K562 (cell line): ENCODE measurements around the gene ING4. TPM values are rescaled to one million over a fixed set of nuclear protein-coding genes. Genes with fewer than 3 reads are reported as not detected.

Experiments
- ATAC-seq: fragments of 200-7000 bp; cut with Tn5 transposase; 3 replicates; pipeline ENCODE4 v1.9.1; 2020; ENCODE audit warnings: moderate library complexity
- BruUV-seq: library from RNA; stranded (reverse); fragments of 400-500 nt; replicated peaks from 2 replicates; lab custom pipeline; 2021; lab: Mats Ljungman, UMichigan
- CTCF ChIA-PET: fragments of 300-600 bp; formaldehyde crosslinking; extraction: SDS; loops from one replicate; lab custom pipeline; 2021; ENCODE audit warnings: low intra/inter-chr PET ratio; lab: Yijun Ruan, JAX
- POLR2A ChIA-PET: fragments of 300-600, 350-650 bp; sonication (Branson Sonifier 250); formaldehyde crosslinking; extraction: SDS; loops from one replicate; lab custom pipeline; 2021; ENCODE audit warnings: antibody characterized with exemption, inconsistent platforms; lab: Yijun Ruan, JAX
- DNase-seq, 4 experiments: peaks; one replicate each; pipeline versions ENCODE4 v3.0.0 to v3.0.0-alpha.2; 2011 to 2018; ENCODE audit warnings: low spot score in 3 of 4, mixed read lengths in 3 of 4; ENCODE audit errors: extremely low read depth in 1 of 4
- FAIRE-seq: peaks from 2 replicates; lab custom pipeline; 2011; peaks lifted over from hg19 to GRCh38; lab: Jason Lieb, UNC
- H2AFZ ChIP-seq: 2 replicates; pipeline ENCODE4 v1.6.0; 2011; ENCODE audit warnings: low read depth, low read length, control low read depth, inconsistent platforms
- H3K27ac ChIP-seq: fragments of 200-600 bp; 3 replicates; pipeline ENCODE4 v1.8.0; 2011; ENCODE audit warnings: low read depth, mild to moderate bottlenecking, control low read depth, inconsistent platforms, low read length, moderate library complexity, mixed read lengths; ENCODE audit errors: extremely low read depth
- H3K27me3 ChIP-seq, 2 experiments: fragments of 300-600 bp in 1 of 2; 2 replicates in 1 of 2; 3 replicates in 1 of 2; pipeline versions ENCODE4 v1.6.0 to v1.8.0; 2011; ENCODE audit warnings: inconsistent platforms in 2 of 2, low read length in 2 of 2, mild to moderate bottlenecking in 1 of 2, mixed read lengths in 1 of 2, moderate library complexity in 1 of 2; ENCODE audit not compliant: control insufficient read depth in 2 of 2, insufficient read depth in 2 of 2
- H3K36me3 ChIP-seq: fragments of 300-600 bp; 3 replicates; pipeline ENCODE4 v1.8.0; 2011; ENCODE audit warnings: mild to moderate bottlenecking, low read length, inconsistent platforms; ENCODE audit not compliant: control insufficient read depth, insufficient read depth
- H3K4me1 ChIP-seq, 2 experiments: fragments of 200-600 bp in 1 of 2; replicated peaks in 1 of 2; 2 replicates in 1 of 2; 3 replicates in 1 of 2; pipeline versions ENCODE4 v1.5.1 to v1.8.0; 2011; ENCODE audit warnings: inconsistent platforms in 2 of 2, low read length in 2 of 2, mild to moderate bottlenecking in 1 of 2, mixed read lengths in 1 of 2, moderate library complexity in 1 of 2; ENCODE audit not compliant: control insufficient read depth in 2 of 2, insufficient read depth in 2 of 2
- H3K4me2 ChIP-seq: 2 replicates; pipeline ENCODE4 v1.6.1; 2011; ENCODE audit warnings: low read length, control low read depth, inconsistent platforms, mixed read lengths; ENCODE audit not compliant: insufficient read depth
- H3K4me3 ChIP-seq: fragments of 200-600 bp; sonication (generic), shearing (Covaris generic); 2 replicates; pipeline ENCODE4 v1.5.1; 2016; ENCODE audit warnings: control low read depth, inconsistent platforms
- H3K79me2 ChIP-seq: fragments of 200-600 bp; 3 replicates; pipeline ENCODE4 v1.8.0; 2011; ENCODE audit warnings: low read length, inconsistent platforms; ENCODE audit not compliant: control insufficient read depth, insufficient read depth
- H3K9ac ChIP-seq, 2 experiments: 2 replicates each; pipeline versions ENCODE4 v1.6.0 to v1.6.1; 2011; ENCODE audit warnings: low read depth in 2 of 2, low read length in 2 of 2, control low read depth in 1 of 2, inconsistent platforms in 1 of 2, mild to moderate bottlenecking in 1 of 2, mixed read lengths in 1 of 2; ENCODE audit not compliant: insufficient read depth in 1 of 2
- H3K9me1 ChIP-seq: one replicate; pipeline ENCODE4 v1.6.0; 2011; ENCODE audit warnings: inconsistent platforms, mild to moderate bottlenecking, low read length, moderate library complexity; ENCODE audit not compliant: control insufficient read depth, insufficient read depth
- H3K9me3 ChIP-seq: replicated peaks from 2 replicates; pipeline ENCODE4 v1.5.1; 2011; ENCODE audit warnings: low read depth, low read length, inconsistent platforms; ENCODE audit not compliant: control insufficient read depth, insufficient read depth
- H4K20me1 ChIP-seq: replicated peaks from 2 replicates; pipeline ENCODE4 v1.6.1; 2011; ENCODE audit warnings: low read length, inconsistent platforms, mixed read lengths; ENCODE audit not compliant: control insufficient read depth, insufficient read depth
- STAT6 ChIP-seq: sonication (generic); formaldehyde crosslinking; IDR thresholded peaks from 2 replicates; pipeline ENCODE4 v1.8.1; 2023; ENCODE audit warnings: mild to moderate bottlenecking, missing genetic modification reagents
- ZKSCAN1 ChIP-seq: fragments of 150-350 bp; IDR thresholded peaks from 2 replicates; pipeline ENCODE4 v1.6.1; 2016; ENCODE audit warnings: low read depth, low read length
- ZNF444 ChIP-seq: fragments of 250-450 bp; sonication (Bioruptor Pico); IDR thresholded peaks from 2 replicates; pipeline ENCODE4 v1.4.0; 2020; ENCODE audit warnings: mild to moderate bottlenecking, moderate library complexity
- ZNF445 ChIP-seq: fragments of 250-450 bp; sonication (Bioruptor Pico); IDR thresholded peaks from 2 replicates; pipeline ENCODE4 v1.4.0; 2020; ENCODE audit warnings: low read depth, mild to moderate bottlenecking, moderate library complexity
- ZNF707 ChIP-seq: fragments of 250-450 bp; sonication (Bioruptor Pico); conservative IDR thresholded peaks from 2 replicates; pipeline ENCODE4 v1.8.0; 2022; ENCODE audit warnings: inconsistent platforms, mild to moderate bottlenecking, moderate library complexity
- WGBS: fragments of 100-300 bp; shearing (Covaris generic); methylation state at CpG from one replicate; pipeline ENCODE4 v1.1.6; 2016; ENCODE audit warnings: low coverage, mixed read lengths; ENCODE audit not compliant: insufficient coverage; ENCODE audit errors: missing lambda C conversion rate; 5-methylcytosine and 5-hydroxymethylcytosine counted together
- in situ Hi-C: fragments of 300-500 bp; cut with MboI; formaldehyde crosslinking; loops from 4 replicates; pipeline ENCODE4 v1.15.0; 2018; ENCODE audit warnings: inconsistent platforms, mixed read lengths
- intact Hi-C: fragments of 100-400 bp; cut with micrococcal nuclease; formaldehyde crosslinking; loops from 2 replicates; pipeline ENCODE4 v1.14.2; 2022
- polyA plus RNA-seq, 8 experiments: library from polyadenylated mRNA; depleted of rRNA in 4 of 8; stranded (reverse) in 5 of 8; unstranded in 3 of 8; fragments of >200 nt; fragmentation: Nextera tagmentation in 2 of 8; fragmentation: Illumina TruSeq in 1 of 8; extraction: Ambion mirVana in 2 of 8; extraction: Trizol in 1 of 8; gene quantifications; 2 replicates each; pipeline versions ENCODE4 v1.2.1 to v1.2.3, GENCODE V29; 2011 to 2014; ENCODE audit warnings: inconsistent platforms in 1 of 8, missing spikeins in 1 of 8
- total RNA-seq, 7 experiments: library from RNA; depleted of rRNA in 6 of 7; stranded (reverse); fragments of >200 nt in 6 of 7; fragmentation: Illumina TruSeq in 2 of 7; extraction: Trizol in 2 of 7; gene quantifications; 2 replicates each; pipeline versions ENCODE4 v1.2.1 to v1.2.3, GENCODE V29; 2011 to 2021; ENCODE audit warnings: low replicate concordance in 1 of 7
- TF ChIP-seq, protein P1 (sequence below): fragments of 450-650 bp; IDR thresholded peaks from 2 replicates; pipeline ENCODE4 v1.6.1; 2016; ENCODE audit warnings: mild to moderate bottlenecking
- TF ChIP-seq, protein P2 (sequence below), 3 experiments: fragments of 200-800 bp in 1 of 3; fragments of 250-450 bp in 1 of 3; fragments of 450-650 bp in 1 of 3; sonication (Bioruptor Pico) in 1 of 3; sonication (Bioruptor generic) in 1 of 3; formaldehyde crosslinking in 1 of 3; IDR thresholded peaks; 2 replicates each; pipeline versions ENCODE4 v1.6.1 to v1.8.0; 2016 to 2022; ENCODE audit warnings: mild to moderate bottlenecking in 2 of 3, missing genetic modification characterization in 2 of 3, missing compliant biosample characterization in 1 of 3, moderate library complexity in 1 of 3

The ING4 gene
- total and polyA plus RNA-seq, 9 of the 15 experiments (the other 6 are each of a cell fraction or from before 2014, with no cell fraction given), result 6.6 to 30.2 (median 15.7) TPM

- POLR2A ChIA-PET, result interaction anchor here (0.6 to 1.2 kb wide), 3 partner anchors 10 to 102 kb away, joined by 3 to 5 read pairs (median 4); partner anchors contain the start of gene ZNF384
- H3K79me2 ChIP-seq, result peaks cover 37% of the 10 kb centered on the region
- no peak for TF ChIP-seq STAT6
- TF ChIP-seq ZNF445 (CRISPR knock-in tag), result no peak
- TF ChIP-seq ZNF707, result no peak
- TF ChIP-seq ZNF444 (CRISPR knock-in tag), result no peak
- TF ChIP-seq, protein P1, sequence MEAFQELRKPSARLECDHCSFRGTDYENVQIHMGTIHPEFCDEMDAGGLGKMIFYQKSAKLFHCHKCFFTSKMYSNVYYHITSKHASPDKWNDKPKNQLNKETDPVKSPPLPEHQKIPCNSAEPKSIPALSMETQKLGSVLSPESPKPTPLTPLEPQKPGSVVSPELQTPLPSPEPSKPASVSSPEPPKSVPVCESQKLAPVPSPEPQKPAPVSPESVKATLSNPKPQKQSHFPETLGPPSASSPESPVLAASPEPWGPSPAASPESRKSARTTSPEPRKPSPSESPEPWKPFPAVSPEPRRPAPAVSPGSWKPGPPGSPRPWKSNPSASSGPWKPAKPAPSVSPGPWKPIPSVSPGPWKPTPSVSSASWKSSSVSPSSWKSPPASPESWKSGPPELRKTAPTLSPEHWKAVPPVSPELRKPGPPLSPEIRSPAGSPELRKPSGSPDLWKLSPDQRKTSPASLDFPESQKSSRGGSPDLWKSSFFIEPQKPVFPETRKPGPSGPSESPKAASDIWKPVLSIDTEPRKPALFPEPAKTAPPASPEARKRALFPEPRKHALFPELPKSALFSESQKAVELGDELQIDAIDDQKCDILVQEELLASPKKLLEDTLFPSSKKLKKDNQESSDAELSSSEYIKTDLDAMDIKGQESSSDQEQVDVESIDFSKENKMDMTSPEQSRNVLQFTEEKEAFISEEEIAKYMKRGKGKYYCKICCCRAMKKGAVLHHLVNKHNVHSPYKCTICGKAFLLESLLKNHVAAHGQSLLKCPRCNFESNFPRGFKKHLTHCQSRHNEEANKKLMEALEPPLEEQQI, result 0 out of 2 replicates have a peak, but pooled peaks have one; percentile 49
- no peak for TF ChIP-seq ZKSCAN1
- TF ChIP-seq, protein P2, sequence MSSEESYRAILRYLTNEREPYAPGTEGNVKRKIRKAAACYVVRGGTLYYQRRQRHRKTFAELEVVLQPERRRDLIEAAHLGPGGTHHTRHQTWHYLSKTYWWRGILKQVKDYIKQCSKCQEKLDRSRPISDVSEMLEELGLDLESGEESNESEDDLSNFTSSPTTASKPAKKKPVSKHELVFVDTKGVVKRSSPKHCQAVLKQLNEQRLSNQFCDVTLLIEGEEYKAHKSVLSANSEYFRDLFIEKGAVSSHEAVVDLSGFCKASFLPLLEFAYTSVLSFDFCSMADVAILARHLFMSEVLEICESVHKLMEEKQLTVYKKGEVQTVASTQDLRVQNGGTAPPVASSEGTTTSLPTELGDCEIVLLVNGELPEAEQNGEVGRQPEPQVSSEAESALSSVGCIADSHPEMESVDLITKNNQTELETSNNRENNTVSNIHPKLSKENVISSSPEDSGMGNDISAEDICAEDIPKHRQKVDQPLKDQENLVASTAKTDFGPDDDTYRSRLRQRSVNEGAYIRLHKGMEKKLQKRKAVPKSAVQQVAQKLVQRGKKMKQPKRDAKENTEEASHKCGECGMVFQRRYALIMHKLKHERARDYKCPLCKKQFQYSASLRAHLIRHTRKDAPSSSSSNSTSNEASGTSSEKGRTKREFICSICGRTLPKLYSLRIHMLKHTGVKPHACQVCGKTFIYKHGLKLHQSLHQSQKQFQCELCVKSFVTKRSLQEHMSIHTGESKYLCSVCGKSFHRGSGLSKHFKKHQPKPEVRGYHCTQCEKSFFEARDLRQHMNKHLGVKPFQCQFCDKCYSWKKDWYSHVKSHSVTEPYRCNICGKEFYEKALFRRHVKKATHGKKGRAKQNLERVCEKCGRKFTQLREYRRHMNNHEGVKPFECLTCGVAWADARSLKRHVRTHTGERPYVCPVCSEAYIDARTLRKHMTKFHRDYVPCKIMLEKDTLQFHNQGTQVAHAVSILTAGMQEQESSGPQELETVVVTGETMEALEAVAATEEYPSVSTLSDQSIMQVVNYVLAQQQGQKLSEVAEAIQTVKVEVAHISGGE (CRISPR knock-in tag; IDR thresholded peaks at IDR 0.05), result peak in 1 of 3 experiments; percentile 65; a peak in 2 of 6 replicates
Observed at GRCh38 chr12:6639151-6639801, 23.6 kb downstream of the ING4 start.

More at GRCh38 chr12:6639151-6639801, 23.6 kb downstream of the ING4 start:
- Histone ChIP-seq H3K9me3 (peaks cover 4% of the 10 kb centered on the region), H3K27ac (peak overlapping the region; percentile 97), H4K20me1 (no peaks in the 10 kb centered on the region), H3K4me1 (peaks cover 45 to 53% of the 10 kb centered on the region in 2 experiments; a peak in 4 of 5 replicates), H3K9me1 (no peaks in the 10 kb centered on the region), H3K4me3 (peak overlapping the region; percentile 37), H3K4me2 (peak overlapping the region; percentile 81), H3K9ac (peak overlapping the region; percentile 77 to 89), H3K36me3 (no peaks in the 10 kb centered on the region; the same call in 2 of the 3 replicates), H3K27me3 (no peaks in the 10 kb centered on the region), H2AFZ (peak overlapping the region; percentile 76)
- FAIRE-seq (peak; percentile 92), ATAC-seq (peak; percentile 39), DNase-seq (peak; percentile 82 to 85 (median 82))
- BruUV-seq, result TSS peak; percentile 61
- 8% methylated on average over 11 of the region's 11 CpGs for WGBS
- CTCF ChIA-PET, result no interaction called here
- intact Hi-C loops, result loop anchor here (2.0 kb wide), 1 partner anchor 24 kb away; the partner anchor contains the start of gene ING4
- in situ Hi-C loops, result no loop called here
